ENCODE data around the gene EEF1G. TPM values are rescaled to one million over a fixed set of nuclear protein-coding genes. Genes with fewer than 3 reads are reported as not detected.

EEF1G gene
- total and polyA plus RNA-seq, 2 of the 13 experiments (the other 11 are each of a cell fraction or from before 2014, with no cell fraction given) = 1,787 to 2,144 TPM

DNA sequence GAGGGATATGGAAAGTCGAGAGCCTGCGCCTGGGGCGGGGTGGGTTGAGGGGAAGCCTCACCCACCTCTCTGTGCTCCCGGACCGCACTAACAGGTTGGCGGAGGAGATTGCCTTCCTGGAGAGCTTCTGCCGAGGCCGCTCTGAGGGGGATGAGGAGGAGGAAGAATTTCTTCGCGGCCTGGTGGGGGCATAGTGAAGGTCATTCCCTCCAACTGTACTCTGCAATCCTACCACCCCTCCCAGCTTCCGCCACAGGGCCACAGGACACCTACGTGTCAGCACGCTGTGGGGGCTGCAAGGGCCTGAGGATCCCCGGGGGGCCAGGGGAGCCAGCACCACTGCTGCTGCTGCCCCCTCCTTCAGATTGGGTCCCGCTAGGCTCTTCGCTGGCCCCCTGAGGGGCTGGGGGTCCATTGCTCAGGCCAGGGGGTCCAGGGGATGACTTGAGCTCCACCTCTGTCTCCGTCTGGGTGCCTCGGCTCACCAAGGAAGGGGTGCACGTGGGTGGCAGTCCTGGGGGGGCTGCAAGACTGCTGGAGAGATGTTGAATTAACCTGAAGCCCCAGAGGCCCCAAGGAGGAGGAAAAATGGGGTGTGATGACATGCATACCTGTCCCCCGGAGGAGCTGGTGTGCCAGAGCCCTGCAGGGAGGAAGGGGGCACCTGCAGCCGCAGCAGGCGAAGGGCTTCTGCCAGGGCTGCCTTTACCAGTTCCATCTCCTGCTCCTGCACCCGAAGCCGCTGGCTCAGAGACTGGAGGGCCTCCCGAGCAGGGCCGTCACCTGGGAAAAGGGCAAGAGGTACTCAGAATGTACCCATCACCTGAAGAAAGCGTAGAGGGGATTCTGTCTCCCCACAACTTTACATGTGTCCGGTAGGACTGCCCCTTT is 37.4 kb upstream of the EEF1G start (continued):
- 0 out of 2 replicates have a peak, but pooled peaks have one; percentile 9 for TF ChIP-seq SPEN (CRISPR knock-in tag; IDR thresholded peaks at IDR 0.05; ENCODE audit: low read depth)
- no peak for TF ChIP-seq TIGD3 (CRISPR knock-in tag; IDR thresholded peaks at IDR 0.05; ENCODE audit: borderline replicate concordance)
- peak; percentile 90 for TF ChIP-seq ZBTB33 (CRISPR knock-in tag; IDR thresholded peaks at IDR 0.05)
- no peak for TF ChIP-seq HOXA7 (CRISPR knock-in tag; IDR thresholded peaks at IDR 0.05)
- TF ChIP-seq ZBTB38 (CRISPR knock-in tag; IDR thresholded peaks at IDR 0.05) = 0 out of 2 replicates have a peak, but pooled peaks have one; percentile 32
- TF ChIP-seq JUNB (CRISPR knock-in tag; IDR thresholded peaks at IDR 0.05; ENCODE audit: borderline replicate concordance) = no peak
- TF ChIP-seq, protein P1, sequence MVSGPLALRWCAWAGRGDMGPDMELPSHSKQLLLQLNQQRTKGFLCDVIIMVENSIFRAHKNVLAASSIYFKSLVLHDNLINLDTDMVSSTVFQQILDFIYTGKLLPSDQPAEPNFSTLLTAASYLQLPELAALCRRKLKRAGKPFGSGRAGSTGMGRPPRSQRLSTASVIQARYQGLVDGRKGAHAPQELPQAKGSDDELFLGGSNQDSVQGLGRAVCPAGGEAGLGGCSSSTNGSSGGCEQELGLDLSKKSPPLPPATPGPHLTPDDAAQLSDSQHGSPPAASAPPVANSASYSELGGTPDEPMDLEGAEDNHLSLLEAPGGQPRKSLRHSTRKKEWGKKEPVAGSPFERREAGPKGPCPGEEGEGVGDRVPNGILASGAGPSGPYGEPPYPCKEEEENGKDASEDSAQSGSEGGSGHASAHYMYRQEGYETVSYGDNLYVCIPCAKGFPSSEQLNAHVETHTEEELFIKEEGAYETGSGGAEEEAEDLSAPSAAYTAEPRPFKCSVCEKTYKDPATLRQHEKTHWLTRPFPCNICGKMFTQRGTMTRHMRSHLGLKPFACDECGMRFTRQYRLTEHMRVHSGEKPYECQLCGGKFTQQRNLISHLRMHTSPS (CRISPR knock-in tag; IDR thresholded peaks at IDR 0.05; ENCODE audit: low read depth) = no peak
- no peak for TF ChIP-seq SALL2 (CRISPR knock-in tag; IDR thresholded peaks at IDR 0.05)
- no peak for TF ChIP-seq ZNF780A (CRISPR knock-in tag; IDR thresholded peaks at IDR 0.05)
- TF ChIP-seq, protein P2, sequence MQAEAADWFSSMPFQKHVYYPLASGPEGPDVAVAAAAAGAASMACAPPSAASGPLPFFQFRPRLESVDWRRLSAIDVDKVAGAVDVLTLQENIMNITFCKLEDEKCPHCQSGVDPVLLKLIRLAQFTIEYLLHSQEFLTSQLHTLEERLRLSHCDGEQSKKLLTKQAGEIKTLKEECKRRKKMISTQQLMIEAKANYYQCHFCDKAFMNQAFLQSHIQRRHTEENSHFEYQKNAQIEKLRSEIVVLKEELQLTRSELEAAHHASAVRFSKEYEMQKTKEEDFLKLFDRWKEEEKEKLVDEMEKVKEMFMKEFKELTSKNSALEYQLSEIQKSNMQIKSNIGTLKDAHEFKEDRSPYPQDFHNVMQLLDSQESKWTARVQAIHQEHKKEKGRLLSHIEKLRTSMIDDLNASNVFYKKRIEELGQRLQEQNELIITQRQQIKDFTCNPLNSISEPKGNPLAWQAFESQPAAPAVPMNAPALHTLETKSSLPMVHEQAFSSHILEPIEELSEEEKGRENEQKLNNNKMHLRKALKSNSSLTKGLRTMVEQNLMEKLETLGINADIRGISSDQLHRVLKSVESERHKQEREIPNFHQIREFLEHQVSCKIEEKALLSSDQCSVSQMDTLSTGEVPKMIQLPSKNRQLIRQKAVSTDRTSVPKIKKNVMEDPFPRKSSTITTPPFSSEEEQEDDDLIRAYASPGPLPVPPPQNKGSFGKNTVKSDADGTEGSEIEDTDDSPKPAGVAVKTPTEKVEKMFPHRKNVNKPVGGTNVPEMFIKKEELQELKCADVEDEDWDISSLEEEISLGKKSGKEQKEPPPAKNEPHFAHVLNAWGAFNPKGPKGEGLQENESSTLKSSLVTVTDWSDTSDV (CRISPR knock-in tag; IDR thresholded peaks at IDR 0.05) = 0 out of 2 replicates have a peak, but pooled peaks have one; percentile 22
- no peak for TF ChIP-seq ZNF710 (CRISPR knock-in tag; IDR thresholded peaks at IDR 0.05; ENCODE audit: borderline replicate concordance)
- no peak for TF ChIP-seq ATAD3A (CRISPR knock-in tag; IDR thresholded peaks at IDR 0.05)
- no peak for TF ChIP-seq ZNF678 (CRISPR knock-in tag; IDR thresholded peaks at IDR 0.05)
- no peak for TF ChIP-seq NFIB (CRISPR knock-in tag; IDR thresholded peaks at IDR 0.05; ENCODE audit: borderline replicate concordance)
- no peak for TF ChIP-seq HIVEP1 (CRISPR knock-in tag; IDR thresholded peaks at IDR 0.05)
- TF ChIP-seq TMF1 (CRISPR knock-in tag; IDR thresholded peaks at IDR 0.05; ENCODE audit: low read depth) = no peak

Measured in HepG2 (cell line).